ENCODE results near the gene PSMG3.

DNA sequence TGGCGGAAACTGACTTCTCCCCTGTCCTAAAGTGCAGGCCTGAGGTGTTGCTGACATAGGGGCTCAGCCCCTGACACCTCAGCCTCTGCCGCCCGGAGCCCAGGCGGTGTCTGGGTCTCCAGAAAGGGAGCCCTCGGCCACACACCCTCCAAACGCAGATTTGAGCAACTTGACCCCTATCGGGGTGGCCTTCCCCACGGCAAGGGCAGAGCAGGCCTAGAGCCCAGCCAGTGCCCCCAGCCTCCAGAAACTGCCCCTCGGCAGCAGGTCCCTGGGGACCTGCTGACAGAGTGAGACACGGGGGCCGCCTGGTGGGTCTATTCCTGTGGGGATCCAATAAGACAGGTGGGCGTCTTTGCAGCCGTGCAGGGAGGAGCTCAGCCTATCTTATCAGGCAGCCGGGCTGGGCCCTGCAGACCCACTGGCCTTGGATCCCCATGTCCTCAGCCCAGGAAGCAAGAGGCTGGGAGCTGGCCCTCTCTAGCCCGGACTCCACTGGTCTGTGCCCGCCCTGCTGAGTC lies 24.9 kb downstream of the PSMG3 start:
- TF ChIP-seq, protein P1, sequence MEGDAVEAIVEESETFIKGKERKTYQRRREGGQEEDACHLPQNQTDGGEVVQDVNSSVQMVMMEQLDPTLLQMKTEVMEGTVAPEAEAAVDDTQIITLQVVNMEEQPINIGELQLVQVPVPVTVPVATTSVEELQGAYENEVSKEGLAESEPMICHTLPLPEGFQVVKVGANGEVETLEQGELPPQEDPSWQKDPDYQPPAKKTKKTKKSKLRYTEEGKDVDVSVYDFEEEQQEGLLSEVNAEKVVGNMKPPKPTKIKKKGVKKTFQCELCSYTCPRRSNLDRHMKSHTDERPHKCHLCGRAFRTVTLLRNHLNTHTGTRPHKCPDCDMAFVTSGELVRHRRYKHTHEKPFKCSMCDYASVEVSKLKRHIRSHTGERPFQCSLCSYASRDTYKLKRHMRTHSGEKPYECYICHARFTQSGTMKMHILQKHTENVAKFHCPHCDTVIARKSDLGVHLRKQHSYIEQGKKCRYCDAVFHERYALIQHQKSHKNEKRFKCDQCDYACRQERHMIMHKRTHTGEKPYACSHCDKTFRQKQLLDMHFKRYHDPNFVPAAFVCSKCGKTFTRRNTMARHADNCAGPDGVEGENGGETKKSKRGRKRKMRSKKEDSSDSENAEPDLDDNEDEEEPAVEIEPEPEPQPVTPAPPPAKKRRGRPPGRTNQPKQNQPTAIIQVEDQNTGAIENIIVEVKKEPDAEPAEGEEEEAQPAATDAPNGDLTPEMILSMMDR (optimal IDR thresholded peaks at IDR 0.05 in 1 of 3, IDR thresholded peaks at IDR 0.05 in 1 of 3, conservative IDR thresholded peaks at IDR 0.05 in 1 of 3; ENCODE audit: extremely low read depth in 1 of 3, insufficient read depth in 2 of 3, low read length in 3 of 3) = no peak
- no peak for TF ChIP-seq EZH2 (IDR thresholded peaks at IDR 0.05; ENCODE audit: low read length)
